ENCODE results near the gene ELMO1.

DNA sequence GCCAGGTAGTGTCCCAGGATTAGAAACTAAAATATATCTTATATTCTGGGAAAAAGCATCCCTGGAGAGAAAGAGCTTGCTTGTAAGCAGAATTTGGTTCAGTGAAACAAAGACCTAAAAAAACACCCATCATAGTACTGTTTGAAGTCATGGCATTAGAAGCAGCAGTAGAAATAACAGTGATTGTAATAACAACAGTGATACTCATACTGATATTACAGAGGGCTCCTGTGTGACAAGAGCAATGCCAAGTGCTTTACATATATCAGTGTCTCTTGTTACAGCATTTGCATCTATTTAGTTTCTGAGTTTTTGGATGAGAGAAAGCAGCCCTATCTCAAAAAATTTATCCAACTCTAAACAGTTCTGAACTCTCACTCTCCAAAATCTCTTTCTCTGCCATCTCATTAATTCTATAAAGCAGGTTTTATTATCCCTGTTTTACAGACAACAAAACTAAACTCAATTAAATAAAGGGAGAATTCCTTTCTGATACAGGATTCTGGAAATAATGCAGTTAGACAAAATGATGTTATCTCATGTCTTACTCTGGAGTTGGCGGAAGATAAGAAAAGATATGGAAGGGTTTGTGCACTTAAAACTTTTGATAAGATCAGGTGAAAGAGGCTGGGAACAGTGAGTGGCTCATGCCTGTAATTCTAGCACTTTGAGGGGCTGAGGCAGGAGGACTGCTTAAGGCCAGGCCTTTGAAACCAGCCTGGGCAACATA lies 577.9 kb downstream of the ELMO1 start:
- TF ChIP-seq, protein P1, sequence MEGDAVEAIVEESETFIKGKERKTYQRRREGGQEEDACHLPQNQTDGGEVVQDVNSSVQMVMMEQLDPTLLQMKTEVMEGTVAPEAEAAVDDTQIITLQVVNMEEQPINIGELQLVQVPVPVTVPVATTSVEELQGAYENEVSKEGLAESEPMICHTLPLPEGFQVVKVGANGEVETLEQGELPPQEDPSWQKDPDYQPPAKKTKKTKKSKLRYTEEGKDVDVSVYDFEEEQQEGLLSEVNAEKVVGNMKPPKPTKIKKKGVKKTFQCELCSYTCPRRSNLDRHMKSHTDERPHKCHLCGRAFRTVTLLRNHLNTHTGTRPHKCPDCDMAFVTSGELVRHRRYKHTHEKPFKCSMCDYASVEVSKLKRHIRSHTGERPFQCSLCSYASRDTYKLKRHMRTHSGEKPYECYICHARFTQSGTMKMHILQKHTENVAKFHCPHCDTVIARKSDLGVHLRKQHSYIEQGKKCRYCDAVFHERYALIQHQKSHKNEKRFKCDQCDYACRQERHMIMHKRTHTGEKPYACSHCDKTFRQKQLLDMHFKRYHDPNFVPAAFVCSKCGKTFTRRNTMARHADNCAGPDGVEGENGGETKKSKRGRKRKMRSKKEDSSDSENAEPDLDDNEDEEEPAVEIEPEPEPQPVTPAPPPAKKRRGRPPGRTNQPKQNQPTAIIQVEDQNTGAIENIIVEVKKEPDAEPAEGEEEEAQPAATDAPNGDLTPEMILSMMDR (IDR thresholded peaks at IDR 0.05; ENCODE audit: poor library complexity) = no peak
- TF ChIP-seq EZH2 (IDR thresholded peaks at IDR 0.05; ENCODE audit: borderline replicate concordance) (no peak), EZH2phosphoT487 (IDR thresholded peaks at IDR 0.05; ENCODE audit: low read depth, severe bottlenecking, unreplicated experiment) (no peak)

All from hepatocyte (in vitro differentiated cells).